Measurements from ENCODE around the gene USP34. TPM values are rescaled to one million over a fixed set of nuclear protein-coding genes. Genes with fewer than 3 reads are reported as not detected.

The USP34 gene
- total RNA-seq, 2 donors from 2014 or later, result 105 to 120 TPM

DNA sequence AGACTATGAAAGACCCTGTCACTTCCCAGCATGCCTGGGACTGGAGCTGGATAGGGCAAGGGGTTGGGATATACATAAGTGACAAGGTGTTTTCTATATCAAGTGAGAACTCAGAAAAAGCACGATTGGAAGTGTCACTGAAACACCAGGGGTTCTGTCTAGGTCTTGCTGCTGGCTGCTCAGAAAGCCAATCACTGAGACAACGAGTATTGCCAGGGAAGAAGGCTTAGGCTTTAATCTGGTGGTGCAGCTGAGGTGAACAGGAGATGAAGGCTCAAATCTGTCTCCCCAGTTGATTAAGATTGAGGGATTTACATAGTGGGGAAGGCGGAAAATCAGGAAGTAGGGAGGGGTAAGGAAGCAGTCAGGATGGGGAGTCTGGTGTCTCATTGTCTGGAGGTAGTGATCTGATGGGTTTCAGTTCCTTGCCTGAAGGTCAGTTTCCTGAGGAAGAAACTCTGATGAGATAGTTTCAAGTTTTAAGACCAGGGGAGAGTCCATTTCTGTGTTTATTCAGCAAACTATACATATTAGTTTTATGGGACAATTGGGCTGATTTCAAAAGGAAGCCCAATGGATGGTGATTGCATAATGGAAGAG is 312.4 kb downstream of the USP34 start:
- Histone ChIP-seq H3K9ac (ENCODE audit: extremely low read depth, low read length, poor library complexity, severe bottlenecking) (no peak overlapping the region), H3K36me3 (ENCODE audit: control insufficient read depth, insufficient read depth, low read length) (peaks cover 12% of the 10 kb centered on the region), H3K9me3 (ENCODE audit: control insufficient read depth, low read length) (no peaks in the 10 kb centered on the region), H3K27me3 (ENCODE audit: control insufficient read depth, insufficient read depth, low read length, poor library complexity, severe bottlenecking) (no peaks in the 10 kb centered on the region), H3K27ac (ENCODE audit: low read depth, low read length) (no peak overlapping the region), H3K4me3 (ENCODE audit: low read length) (no peak overlapping the region), H3K4me1 (ENCODE audit: control insufficient read depth, insufficient read depth, low read length) (no peaks in the 10 kb centered on the region)
- no peak overlapping the region for H3K4me3 Mint-ChIP-seq
- H3K27ac Mint-ChIP-seq, result no peak overlapping the region
- H3K9me3 Mint-ChIP-seq, result peaks cover 20% of the 10 kb centered on the region
- no peaks in the 10 kb centered on the region for H3K4me1 Mint-ChIP-seq
- H3K36me3 Mint-ChIP-seq (ENCODE audit: low read depth), result peaks cover 42% of the 10 kb centered on the region
- H3K27me3 Mint-ChIP-seq (ENCODE audit: insufficient read depth), result no peaks in the 10 kb centered on the region
- DNase-seq, result no peak
- TF ChIP-seq CTCF (conservative IDR thresholded peaks at IDR 0.05), result no peak
- 66 to 77% methylated on average over 2 to 3 of the region's 3 CpGs for WGBS, 2 experiments (ENCODE audit: insufficient coverage in 1 of 2, insufficient read length in 1 of 2)

GRCh38 chr2:61157371-61158003 is 313.4 kb downstream of the USP34 start:
- Histone ChIP-seq H3K9ac (ENCODE audit: extremely low read depth, low read length, poor library complexity, severe bottlenecking) (no peak overlapping the region), H3K9me3 (ENCODE audit: control insufficient read depth, low read length) (no peaks in the 10 kb centered on the region), H3K4me3 (ENCODE audit: low read length) (no peak overlapping the region), H3K27me3 (ENCODE audit: control insufficient read depth, insufficient read depth, low read length, poor library complexity, severe bottlenecking) (no peaks in the 10 kb centered on the region), H3K27ac (ENCODE audit: low read depth, low read length) (no peak overlapping the region), H3K4me1 (ENCODE audit: control insufficient read depth, insufficient read depth, low read length) (no peaks in the 10 kb centered on the region), H3K36me3 (ENCODE audit: control insufficient read depth, insufficient read depth, low read length) (peaks cover 8% of the 10 kb centered on the region)
- peaks cover 20% of the 10 kb centered on the region for H3K9me3 Mint-ChIP-seq
- no peaks in the 10 kb centered on the region for H3K4me1 Mint-ChIP-seq
- H3K27me3 Mint-ChIP-seq (ENCODE audit: insufficient read depth), result no peaks in the 10 kb centered on the region
- TF ChIP-seq CTCF (conservative IDR thresholded peaks at IDR 0.05), result no peak
- peaks cover 37% of the 10 kb centered on the region for H3K36me3 Mint-ChIP-seq (ENCODE audit: low read depth)
- no peak for DNase-seq
- WGBS, 2 experiments (ENCODE audit: insufficient coverage in 1 of 2, insufficient read length in 1 of 2), result 74 to 80% methylated on average over 5 of the region's 5 CpGs
- no peak overlapping the region for H3K4me3 Mint-ChIP-seq
- peak overlapping the region; percentile 23 for H3K27ac Mint-ChIP-seq

DNA sequence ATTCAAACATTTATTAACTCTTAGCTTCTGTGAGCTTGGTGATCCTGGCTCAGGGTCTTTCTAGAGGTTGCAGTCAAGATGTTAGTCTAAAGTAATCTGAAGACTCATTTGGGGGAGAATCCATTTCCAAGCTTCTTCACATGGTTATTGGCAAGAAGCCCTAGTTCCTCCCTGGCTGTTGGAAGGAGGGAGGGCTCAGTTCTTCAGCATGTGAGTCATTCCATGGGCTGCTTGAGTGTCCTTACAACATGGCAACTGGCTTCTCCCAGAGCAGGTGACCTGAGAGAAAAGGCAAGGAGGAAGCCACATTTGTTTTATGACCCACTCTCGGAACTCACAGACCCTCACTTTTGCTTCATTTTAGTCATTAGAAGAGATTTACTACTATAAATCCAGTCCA is 319.5 kb downstream of the USP34 start:
- H3K36me3 Mint-ChIP-seq (ENCODE audit: low read depth), result peaks cover 26% of the 10 kb centered on the region
- Histone ChIP-seq H3K27ac (ENCODE audit: low read depth, low read length) (no peak overlapping the region), H3K4me3 (ENCODE audit: low read length) (no peak overlapping the region), H3K27me3 (ENCODE audit: control insufficient read depth, insufficient read depth, low read length, poor library complexity, severe bottlenecking) (no peaks in the 10 kb centered on the region), H3K36me3 (ENCODE audit: control insufficient read depth, insufficient read depth, low read length) (peaks cover 12% of the 10 kb centered on the region), H3K9me3 (ENCODE audit: control insufficient read depth, low read length) (no peaks in the 10 kb centered on the region), H3K9ac (ENCODE audit: extremely low read depth, low read length, poor library complexity, severe bottlenecking) (no peak overlapping the region), H3K4me1 (ENCODE audit: control insufficient read depth, insufficient read depth, low read length) (no peaks in the 10 kb centered on the region)
- TF ChIP-seq CTCF (conservative IDR thresholded peaks at IDR 0.05), result no peak
- no peak overlapping the region for H3K27ac Mint-ChIP-seq
- no peaks in the 10 kb centered on the region for H3K4me1 Mint-ChIP-seq
- no peak for DNase-seq
- H3K27me3 Mint-ChIP-seq (ENCODE audit: insufficient read depth), result no peaks in the 10 kb centered on the region
- H3K9me3 Mint-ChIP-seq, result no peaks in the 10 kb centered on the region
- no peak overlapping the region for H3K4me3 Mint-ChIP-seq
- 83% methylated on average over 1 of the region's 1 CpG; no CpG with 5 or more reads in 1 of the 2 experiments for WGBS, 2 experiments (ENCODE audit: insufficient coverage in 1 of 2, insufficient read length in 1 of 2)

Data from endodermal cell (in vitro differentiated cells).